ENCODE data around the gene RPS27.

Gene RPS27

DNA sequence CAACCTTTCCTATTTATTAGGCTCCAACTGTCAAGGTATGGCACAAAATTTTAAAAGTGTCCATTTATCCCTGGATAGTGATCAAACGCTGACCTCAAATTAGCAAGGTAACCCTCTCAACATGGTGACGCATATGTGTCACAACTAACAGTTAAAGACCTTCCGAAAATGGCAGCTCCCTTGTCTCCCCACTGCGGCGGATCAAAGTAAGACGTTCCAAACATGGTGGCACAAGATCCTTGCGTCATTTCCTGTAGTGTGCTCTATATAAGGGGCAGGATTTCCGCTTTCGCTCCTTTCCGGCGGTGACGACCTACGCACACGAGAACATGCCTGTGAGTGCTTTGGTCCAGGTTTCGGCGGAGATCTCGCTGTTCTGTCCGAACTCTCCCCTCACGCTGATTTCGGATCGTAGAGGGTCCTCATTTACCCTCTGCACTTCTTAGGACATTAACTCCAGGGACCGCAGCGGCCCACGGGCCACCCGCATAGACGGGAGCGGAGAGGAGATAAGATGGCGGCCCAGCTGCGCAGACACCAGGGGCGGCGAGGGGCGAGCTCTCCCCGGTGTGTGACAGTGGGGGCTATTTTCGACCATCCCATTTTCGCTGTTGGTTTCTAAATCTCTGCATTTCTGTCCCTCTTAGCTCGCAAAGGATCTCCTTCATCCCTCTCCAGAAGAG, at the start of gene RPS27:
Gene RPS27 (plus strand): TSS at position 295 of the 683 bp plus-strand sequence. CDS start 35 bp downstream, at position 330.
- peak; percentile 78 to 85 for DNase-seq

GRCh38 chr1:153941826-153942725, 48.5 kb upstream of the RPS27 start:
- DNase-seq = no peak

GRCh38 chr1:153942766-153943549, 47.6 kb upstream of the RPS27 start:
- DNase-seq = no peak

GRCh38 chr1:153944005-153944826, 46.3 kb upstream of the RPS27 start:
- DNase-seq = no peak

DNA sequence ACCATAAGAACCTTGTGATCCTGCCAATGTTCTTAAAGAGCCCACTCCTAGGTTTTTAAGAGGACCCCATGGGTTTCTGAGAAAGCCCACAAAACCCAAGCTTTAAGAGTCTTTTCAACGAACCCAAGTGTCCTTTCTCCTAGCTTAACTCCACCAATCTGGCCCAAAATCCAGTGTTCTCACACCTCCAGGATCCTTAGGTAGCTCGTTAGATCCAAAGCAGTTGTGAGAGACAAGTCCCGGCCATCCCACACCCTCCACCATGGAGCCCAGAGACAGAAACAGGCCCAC, 45.8 kb upstream of the RPS27 start:
- no peak for DNase-seq

- DNase-seq = peak; percentile 74 to 77
Measured at GRCh38 chr1:153945131-153945794, 45.3 kb upstream of the RPS27 start.

- DNase-seq = peak; percentile 70 to 76
Measured at GRCh38 chr1:153945795-153946621, 44.6 kb upstream of the RPS27 start.

- peak; percentile 79 to 81 for DNase-seq
Measured at GRCh38 chr1:153946622-153947241, 43.8 kb upstream of the RPS27 start, which contains the start of gene DENND4B. Gene DENND4B (minus strand): TSS chr1:153946718. CDS start chr1:153944374, 2,344 bp downstream.

DNA sequence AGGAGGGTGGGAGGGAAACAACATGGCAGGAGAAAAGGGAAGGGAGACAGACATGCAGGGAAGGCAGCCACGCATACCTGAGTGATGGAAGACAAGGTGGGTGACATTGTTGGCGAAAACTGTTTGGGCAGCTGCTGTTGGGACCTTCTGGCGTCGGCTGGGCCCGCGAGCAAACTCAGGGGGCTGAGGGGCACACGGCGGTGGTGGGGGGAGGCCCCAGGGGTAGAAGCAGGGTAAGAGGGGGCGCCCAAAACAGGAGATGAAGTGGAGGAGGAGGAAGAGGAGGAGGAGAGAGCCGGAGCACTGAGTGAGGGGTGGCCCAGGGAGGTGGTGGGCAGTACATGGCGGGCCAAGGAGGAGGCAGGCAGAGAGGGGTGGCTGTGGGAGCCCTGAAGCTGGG, 39.4 kb upstream of the RPS27 start:
- no peak for DNase-seq

DNA sequence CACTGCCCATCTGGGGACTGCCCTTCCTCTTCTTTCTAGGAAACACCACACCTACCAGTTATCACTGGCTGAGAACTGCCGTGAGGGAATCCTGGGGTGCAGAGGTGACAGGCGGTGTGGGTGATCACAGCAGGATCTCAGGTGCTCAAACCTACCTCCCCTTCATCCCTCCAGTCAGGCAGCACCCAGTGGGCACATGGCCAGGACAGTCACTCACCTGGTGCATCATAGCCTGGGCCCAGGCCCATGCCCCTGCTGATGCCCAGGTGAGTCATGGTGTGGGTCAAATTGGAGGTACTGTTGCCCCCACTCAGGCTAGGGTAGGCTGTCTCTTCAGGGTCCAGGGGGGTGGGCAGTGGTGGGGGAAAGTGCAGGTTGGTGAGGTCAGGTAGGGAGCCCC, 38.8 kb upstream of the RPS27 start:
- DNase-seq = no peak

DNA sequence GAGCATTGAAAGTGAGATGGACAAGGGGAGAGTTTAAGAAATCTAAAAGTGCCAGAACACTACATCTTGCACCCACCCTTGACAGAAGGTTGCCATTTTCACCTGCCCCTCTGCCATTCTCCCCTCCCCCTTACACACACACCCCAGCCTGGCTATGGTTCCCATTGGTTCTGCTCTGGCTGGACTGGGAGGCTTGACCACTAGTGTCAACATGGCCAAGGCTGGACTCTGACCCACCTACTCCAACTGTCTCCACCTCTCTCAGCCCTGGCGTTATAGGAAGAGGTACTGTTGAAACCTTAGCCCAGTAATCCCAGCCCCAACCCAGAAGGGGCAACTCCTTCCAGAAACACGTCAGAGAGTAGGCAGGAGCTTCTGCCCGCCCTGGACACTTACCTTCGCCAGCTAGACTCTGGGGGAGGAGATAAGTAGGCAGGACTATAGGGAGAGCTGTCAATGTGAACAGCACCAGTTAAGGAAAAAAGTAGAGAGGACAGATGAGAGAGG, 36.6 kb upstream of the RPS27 start:
- no peak for DNase-seq

- DNase-seq = no peak
Measured at GRCh38 chr1:153954826-153955225, 35.7 kb upstream of the RPS27 start.

- DNase-seq = no peak
Measured at GRCh38 chr1:153956997-153957715, 33.4 kb upstream of the RPS27 start.

DNA sequence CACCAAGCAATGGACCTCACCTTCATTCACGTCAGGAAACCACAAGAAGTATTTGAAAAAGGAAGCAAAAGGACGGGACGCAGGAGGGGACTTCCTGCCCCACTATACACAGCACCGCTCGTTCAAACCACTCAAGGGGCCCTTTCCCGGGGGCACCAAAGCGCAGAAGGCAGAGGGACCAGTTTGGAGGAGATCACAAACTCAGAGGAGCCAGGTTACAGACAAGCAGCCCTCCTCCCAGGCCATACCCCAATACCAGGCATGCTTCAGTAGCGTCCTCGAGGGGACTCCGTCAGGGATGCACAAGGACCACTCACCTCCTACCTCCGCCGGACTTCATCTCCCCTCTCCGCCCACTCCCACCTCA, 32.8 kb upstream of the RPS27 start:
- DNase-seq = peak; percentile 45 to 48

DNA sequence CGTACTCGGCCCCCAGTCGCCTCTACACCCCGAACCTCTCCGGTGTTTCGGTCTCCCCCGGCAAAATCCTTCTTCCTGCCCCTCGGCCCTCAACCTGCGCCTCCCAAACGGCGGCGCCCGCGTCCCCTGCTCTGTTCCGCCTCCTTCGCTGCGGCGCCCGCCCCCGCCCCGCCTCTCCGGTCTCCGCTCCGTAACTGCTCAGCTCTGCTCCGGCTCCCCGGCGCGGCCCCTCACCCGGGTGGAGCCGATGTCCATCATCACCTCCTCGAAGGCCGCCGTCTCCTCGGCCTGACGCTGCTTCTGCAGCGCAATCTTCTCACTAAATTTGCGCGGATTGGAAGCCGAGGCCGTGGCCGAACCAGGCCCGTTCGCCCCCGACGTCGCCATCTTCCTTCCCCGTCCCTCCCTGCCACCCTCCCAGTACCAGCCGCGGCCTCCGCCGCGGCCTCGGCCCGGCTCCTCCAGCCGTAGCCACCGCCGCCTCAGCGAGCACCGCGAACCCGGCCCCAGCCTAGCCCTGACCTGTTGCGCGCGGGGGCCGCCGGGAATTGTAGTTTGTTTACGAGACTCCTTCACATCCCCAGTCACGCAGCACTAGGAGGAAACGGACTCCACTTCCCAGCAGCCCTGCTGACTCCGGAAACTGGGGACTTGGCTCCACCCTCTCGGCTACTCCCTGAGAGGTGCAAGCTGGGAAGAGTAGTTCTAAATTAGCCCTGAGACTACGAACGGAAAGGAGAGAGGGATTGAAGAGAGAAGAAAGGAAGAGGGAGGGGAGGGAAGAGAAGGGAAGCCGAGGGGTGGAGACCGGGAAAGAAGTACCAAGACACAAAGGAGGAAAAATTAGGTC, 32.2 kb upstream of the RPS27 start, which contains the start of gene CRTC2:
Gene CRTC2 (minus strand): TSS at position 502 of the 850 bp plus-strand sequence. CDS start 115 bp downstream, at position 387.
- peak; percentile 97 for DNase-seq

DNA sequence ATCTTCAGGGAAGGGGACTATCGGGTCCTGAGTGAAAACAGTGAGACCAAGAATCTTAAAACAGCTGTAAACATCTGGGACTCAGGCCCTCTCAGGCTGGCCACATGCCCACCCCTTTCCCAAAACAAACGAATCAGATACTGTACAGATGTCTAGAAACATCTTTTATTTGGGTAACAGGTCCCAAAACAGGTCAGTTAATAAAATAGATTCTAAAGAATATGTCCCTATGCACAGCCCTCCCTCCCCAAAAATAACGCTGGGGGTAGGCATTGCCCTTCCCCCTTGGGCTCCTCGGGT, 31.7 kb upstream of the RPS27 start:
- DNase-seq = no peak

DNA sequence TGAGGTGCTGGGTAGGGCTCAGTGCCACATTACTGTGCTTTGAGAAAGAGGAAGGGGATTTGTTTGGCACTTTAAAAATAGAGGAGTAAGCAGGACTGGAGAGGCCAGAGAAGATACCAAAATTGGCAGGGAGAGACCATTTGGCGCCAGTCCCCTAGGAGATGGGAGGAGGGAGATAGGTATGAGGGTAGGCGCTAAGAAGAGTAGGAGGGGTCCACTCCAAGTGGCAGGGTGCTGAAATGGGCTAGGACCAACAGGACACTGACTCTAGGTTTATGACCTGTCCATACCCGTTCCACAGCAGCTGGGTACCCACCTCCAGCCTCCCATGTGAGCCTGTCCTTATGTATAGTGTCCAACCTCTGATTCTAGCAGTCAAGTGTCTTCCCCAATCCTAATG, 31.1 kb upstream of the RPS27 start:
- no peak for DNase-seq

- no peak for DNase-seq
Measured at GRCh38 chr1:153960206-153960605, 30.4 kb upstream of the RPS27 start.

- no peak for DNase-seq
Measured at GRCh38 chr1:153961421-153961820, 29.1 kb upstream of the RPS27 start.
